ENCODE measurements around the gene FOXB2. TPM values are rescaled to one million over a fixed set of nuclear protein-coding genes. Genes with fewer than 3 reads are reported as not detected.
A peak's percentile ranks its signal among the peaks of the same experiment; 100 is the strongest.

The FOXB2 gene
- total and polyA plus RNA-seq, 2 of the 8 experiments (the other 6 are each of a cell fraction or from before 2014, with no cell fraction given): 0.15 to 0.22 TPM

DNA sequence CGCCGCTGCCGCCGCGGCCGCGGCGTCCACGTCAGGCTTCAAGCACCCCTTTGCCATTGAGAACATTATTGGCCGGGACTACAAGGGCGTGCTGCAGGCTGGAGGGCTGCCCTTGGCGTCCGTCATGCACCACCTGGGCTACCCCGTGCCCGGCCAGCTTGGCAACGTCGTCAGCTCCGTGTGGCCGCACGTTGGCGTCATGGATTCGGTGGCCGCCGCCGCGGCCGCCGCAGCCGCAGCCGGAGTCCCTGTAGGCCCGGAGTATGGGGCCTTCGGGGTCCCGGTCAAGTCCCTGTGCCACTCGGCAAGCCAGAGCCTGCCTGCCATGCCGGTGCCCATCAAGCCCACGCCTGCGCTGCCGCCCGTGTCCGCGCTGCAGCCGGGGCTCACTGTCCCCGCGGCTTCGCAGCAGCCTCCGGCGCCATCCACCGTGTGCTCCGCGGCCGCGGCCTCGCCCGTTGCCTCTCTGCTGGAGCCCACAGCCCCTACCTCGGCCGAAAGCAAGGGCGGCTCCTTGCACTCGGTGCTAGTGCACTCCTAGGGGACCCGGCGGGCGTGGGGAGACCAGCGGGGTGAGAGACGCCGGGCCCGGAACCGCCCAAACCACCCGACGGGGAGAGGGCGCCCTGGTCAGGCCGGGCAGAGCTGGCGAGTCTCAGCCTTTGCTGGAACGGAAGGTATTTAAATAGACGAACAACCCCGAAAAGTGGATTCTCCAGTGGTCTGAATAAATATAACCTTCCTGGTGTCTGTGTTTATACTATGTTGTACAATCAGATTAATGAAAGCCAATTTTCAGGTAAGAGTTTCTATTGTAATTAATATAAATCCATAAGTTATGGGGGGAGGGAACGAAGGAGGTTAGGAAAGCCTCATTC is 1.2 kb downstream of the FOXB2 start (continued):
- TF ChIP-seq E2F6 (IDR thresholded peaks at IDR 0.05) (peak; percentile 39), NANOG (IDR thresholded peaks at IDR 0.05; ENCODE audit: insufficient read depth, low read depth, low read length, poor library complexity, severe bottlenecking) (no peak)

Data from H1 (cell line).